ENCODE results near the gene AP5M1.

DNA sequence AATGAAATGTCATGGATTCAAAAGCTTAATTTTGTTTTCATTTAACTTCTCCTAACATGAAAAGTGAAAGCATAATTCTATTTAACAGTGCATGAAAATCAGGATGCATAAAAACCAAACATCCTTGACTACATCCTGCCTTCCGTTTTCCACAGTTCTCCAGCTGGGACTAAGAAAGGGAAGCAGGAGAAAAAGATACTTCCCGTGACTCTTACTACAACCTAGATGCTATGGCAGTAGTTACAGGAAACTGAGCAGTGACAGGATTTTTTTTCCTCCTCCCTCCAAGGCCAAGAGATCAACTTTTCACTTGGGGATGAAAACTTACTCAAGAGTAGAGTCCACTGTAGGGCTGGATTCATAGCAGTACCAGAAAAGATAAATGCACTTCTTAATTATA, 2.7 kb upstream of the AP5M1 start:
- no peak for TF ChIP-seq POLR2A (IDR thresholded peaks at IDR 0.05)
- TF ChIP-seq, protein P1, sequence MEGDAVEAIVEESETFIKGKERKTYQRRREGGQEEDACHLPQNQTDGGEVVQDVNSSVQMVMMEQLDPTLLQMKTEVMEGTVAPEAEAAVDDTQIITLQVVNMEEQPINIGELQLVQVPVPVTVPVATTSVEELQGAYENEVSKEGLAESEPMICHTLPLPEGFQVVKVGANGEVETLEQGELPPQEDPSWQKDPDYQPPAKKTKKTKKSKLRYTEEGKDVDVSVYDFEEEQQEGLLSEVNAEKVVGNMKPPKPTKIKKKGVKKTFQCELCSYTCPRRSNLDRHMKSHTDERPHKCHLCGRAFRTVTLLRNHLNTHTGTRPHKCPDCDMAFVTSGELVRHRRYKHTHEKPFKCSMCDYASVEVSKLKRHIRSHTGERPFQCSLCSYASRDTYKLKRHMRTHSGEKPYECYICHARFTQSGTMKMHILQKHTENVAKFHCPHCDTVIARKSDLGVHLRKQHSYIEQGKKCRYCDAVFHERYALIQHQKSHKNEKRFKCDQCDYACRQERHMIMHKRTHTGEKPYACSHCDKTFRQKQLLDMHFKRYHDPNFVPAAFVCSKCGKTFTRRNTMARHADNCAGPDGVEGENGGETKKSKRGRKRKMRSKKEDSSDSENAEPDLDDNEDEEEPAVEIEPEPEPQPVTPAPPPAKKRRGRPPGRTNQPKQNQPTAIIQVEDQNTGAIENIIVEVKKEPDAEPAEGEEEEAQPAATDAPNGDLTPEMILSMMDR (IDR thresholded peaks at IDR 0.05), result no peak

Data from suprapubic skin (tissue), 3 donors.